CD1c-positive myeloid dendritic cell (primary cell): ENCODE data around the gene RUNX1.

ENCODE experiments used
- DNase-seq: peaks from one replicate; pipeline ENCODE4 v3.0.0-alpha.2; 2016; ENCODE audit errors: extremely low spot score

Gene RUNX1

DNA sequence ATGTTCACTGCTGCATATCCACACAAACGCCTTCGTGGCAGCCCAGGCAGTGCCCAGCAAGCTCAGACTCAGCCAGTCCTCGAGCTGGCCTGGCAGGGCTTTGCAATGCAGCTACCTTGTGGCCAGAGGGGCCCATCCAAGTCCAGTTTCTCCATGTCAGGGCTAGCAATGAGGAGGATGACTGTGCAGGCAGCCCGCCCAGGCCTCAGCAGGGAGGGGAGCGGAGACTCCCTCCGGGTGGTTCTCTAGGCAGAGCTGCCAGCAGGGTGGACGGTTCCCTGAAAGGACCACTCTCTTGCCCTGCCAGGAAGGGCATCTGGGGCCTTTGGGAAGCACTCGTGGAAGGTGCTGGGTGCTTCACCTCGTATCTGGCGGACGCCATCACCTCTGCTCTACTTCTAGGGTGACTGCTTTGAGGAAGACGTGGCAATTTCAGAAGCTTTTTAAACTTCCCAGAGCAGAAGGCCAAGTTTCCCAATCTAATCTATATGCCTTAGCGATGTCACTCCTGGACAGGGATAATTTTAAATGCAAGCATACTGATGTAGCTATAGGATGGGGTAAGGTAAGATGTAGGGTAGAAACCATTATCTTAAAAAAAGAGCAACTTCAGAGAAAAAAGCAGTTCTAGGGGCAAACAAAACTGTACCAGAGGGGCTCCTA, 56.2 kb downstream of the RUNX1 start:
- no peak for DNase-seq

DNA sequence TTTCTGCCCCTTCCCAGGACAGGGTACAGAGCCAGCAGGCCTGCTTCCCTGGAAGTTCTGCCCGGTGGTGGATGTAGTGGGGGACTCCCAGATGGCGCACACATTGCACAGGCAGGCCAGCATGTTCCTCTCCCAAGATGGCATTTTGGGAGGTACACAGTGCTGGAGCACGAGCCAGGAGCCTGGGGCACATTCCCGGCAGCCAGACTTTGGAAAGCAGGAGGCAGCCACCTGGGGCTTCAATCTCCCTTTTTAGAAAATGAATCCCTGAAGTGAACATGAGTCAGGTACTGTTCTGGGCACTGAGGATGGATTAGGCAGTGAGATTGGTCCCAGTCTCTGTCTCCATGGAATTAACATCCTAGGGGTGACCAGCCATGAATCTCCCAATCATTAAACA, 56.9 kb downstream of the RUNX1 start:
- DNase-seq: no peak

DNA sequence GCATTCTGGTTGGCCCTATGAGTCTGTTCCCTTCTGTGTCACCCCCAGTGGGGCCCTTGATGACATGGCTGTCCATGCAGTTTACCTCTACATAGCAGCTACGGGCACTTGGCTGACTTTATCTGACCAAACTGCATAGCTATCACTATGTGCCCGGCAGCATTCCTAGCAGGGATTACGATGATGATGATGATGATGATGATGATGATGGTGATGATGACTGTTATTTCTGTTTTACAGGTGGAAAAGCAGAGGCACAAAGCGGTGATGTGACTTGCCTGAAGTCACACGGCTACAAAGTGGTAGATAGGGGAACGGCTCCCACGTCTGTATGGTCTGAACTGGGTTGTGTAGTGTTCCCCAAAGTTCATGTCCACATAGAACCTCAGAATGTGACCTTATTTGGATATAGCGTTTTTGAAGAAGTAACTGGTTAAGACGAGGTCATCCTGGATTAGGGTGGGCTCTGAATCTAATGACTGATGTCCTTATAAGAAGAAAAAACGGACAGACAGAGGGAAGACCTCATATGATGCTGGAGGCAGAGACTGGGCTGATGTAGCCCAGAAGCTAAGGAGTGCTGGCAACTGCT, 57.6 kb downstream of the RUNX1 start:
- peak; percentile 58 for DNase-seq

DNA sequence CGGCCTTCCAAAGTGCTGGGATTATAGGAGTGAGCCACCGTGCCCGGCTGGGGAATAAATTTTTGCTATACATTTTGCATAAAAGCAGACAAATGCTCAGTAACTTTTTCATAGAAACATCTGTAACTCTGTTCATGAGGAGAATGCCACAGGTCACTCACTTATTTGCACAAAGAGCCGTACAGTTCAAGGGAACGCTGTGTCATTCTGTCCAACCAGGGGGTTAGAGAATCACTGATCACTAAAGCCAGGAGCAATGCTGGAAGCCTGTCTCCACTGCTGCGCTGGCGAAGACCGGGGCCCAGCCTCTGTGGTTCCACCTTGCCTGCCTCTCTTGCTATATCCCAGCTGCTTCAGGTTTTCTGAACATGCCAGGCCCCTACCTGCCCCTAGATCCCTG, 58.3 kb downstream of the RUNX1 start:
- no peak for DNase-seq

DNA sequence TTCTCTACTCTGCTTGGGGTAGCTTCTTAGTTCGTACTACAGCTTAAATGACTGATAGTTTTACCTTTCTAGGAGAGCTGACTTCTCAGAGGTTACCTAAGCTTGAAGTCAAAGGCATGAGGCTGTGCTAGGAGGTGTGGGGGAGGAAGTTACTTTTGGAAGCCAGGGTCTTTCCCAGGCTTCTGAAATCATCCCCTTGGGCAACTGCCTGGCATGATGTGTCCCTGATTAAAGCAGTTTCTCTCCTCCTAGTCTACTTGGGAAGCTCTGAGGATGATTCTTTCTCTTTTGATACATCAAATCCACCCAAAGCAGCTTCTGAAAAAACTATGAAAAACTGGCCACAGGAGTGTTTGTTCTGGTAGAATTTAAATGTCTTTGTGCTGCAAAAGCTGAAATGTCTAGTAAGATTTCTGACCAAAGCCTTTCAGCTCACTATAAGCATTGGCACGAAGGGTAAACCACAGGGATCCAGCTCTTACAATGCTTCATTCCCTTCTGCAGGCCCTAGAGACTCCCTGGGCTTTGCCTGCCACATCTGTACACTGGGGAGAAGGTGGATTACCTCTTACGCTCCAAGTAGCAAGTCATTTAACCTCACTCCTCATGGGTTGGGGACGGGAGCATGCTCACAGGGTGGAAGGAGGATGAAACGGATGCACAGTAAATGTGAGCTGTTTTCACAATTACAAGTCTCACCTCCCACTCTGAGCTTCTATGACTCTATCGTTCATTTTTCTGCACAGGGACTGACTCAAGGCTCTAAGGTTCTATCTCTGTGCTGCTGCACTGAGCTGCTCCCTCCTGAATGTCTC, 59.6 kb downstream of the RUNX1 start:
- peak; percentile 33 for DNase-seq

DNA sequence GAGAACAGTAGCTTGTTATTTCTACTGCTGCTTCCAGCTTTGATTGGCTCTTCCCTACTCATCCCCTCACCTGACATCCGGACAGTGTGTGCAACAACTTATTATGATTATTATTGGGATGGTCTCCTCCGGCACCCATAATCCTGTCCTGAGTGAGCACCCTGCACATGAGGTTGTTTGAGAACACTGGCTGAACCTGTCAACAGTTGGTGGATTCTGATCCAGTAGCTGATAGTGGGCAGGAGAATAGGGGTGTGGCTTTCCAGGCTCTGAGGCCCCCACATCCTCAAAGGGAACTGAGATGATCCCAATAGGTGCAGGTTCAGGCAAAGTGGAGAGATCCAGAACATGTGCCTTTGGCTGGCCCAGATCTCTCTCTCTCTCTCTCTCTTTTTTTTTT, 60.5 kb downstream of the RUNX1 start:
- no peak for DNase-seq

DNA sequence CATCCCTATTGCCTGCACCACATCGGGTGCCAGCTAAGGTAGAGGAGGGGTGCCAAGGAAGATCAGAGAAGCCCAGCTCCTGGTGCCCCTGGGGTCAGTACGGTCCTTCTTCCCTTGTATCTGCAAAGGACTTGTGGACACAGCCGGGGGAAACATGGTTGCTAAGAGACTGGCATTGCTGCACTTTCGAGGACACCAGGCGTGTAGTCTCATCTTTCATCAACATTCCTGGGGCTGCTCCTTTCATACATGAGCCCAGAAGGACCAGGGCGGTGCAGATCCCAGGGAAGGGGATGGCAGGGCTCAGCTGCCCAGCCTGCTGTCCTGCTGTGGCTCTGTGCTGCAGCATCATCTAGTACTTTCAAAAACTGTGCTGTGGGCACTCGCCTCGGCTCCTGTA, 61.0 kb downstream of the RUNX1 start:
- no peak for DNase-seq

DNA sequence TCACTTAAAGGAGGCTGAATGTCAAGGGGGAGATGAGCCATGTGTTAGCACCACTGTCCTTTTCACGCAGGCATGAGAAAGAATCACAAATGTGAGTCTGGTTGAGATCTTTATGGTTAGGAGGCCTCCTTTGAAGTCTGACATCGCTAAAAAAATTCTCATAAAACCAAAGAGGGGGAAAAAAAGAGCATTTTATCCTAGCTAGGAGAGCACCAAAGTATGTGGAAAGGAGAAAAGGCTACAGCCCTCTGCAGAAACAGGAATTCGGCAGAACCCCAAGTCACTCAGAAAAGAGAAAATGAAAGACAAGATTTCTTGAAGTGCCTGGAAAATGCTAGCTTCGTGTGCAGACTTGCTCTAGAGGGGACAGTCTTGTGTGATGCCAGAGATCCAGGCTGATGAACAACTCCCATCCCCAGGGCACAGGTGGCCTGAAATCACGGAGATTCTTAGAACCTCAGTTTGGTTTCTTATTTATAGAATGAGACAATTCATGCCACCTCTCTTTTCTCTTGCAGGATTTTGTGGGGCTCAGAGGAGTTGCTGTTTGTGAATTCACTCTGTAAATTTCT, 61.5 kb downstream of the RUNX1 start:
- DNase-seq: no peak

DNA sequence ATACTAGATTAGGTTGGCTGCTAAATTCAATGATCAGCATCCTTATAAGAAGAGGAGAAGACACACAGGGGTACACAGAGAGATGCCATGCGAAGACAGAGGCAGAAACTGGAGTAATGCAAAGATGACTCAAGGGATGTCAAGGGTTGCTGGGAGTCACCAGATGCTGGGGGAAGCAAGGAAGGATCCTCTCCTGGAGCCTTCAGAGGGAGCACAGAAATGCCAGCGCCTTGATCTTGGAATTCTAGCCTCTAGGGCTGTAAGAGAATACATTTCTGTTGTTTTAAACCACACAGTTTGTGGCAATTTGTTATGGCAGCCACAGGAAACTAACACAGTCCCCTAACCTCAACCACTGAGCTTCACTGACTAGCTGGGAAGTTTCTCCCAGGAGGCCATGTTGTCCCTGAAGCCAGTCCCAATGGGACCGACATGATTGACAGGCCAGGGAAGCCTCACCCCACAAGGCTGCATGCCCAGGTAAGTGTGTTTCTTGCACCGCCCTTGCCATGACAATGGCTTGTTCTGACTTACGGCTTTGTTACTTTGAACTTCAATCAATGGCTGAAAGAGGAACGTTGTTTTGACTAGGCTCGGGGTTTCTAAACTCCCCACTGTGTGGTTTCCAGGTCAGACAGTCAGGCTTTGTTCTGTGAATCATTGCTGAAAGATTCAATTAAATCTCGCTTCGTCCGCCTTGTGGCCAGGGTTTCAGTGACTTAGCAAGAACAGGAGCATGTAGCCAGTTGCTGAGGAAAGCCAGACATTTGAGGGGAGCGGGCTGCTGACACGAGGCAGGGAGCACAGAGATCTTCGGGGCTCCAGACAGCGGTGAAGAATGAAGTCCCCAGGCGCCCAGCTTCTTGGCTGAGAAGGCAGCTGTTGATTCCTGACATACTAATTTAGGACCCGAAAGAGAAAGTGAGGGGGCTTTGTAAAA, 62.3 kb downstream of the RUNX1 start:
- DNase-seq: peak; percentile 59

DNA sequence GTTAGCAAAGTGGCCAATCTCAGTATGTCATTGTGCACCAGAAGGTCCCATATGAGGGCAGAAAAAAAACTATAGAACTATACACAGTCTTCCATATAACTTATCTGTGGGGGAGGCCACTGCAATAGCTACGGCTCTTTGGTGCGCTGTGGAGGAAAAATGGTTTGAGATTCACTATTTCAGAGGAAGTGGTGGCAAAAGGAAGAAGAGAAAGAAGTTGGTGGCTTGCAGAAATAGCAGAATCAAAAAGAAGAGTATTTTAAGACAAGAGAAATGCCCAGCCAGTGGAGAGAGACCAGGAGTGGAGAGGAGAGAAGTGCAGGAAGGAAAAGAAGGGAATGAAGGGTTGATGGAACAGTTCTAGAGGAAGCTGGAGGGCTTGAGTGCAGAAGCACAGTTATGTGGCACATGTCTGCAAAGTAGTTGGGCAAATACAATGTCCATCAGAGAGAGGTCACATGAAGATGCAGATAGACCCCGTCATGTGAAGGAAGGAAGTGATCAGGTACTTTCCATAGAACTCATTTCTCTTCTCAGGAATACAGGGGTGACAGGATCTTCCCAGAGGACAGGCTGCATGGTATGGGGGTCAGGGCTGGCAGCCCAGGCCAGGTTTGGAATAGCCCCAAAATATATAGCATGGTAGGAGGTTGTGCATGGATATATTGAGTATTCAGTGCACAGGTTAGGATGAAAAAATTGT, 64.6 kb downstream of the RUNX1 start:
- no peak for DNase-seq

DNA sequence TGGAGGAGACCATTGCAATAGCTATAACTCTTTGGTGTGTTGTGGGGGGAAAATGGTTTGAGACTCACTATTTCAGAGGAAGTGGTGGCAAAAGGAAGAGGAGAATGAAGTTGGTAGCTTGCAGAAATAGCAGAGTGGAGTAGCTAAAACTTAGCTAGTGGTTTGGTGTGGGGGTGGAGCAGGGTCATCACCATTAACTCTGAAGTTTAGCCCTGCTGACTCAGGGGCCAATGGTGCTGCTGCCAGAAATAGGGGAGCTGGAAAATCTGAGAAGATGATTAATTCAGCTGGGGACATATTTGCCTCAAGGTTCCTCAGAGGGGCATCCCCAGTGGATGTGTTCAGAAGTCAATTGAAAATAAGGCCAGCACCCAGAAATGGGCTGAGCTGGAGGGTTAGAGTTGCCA, 65.4 kb downstream of the RUNX1 start:
- DNase-seq: peak; percentile 55

DNA sequence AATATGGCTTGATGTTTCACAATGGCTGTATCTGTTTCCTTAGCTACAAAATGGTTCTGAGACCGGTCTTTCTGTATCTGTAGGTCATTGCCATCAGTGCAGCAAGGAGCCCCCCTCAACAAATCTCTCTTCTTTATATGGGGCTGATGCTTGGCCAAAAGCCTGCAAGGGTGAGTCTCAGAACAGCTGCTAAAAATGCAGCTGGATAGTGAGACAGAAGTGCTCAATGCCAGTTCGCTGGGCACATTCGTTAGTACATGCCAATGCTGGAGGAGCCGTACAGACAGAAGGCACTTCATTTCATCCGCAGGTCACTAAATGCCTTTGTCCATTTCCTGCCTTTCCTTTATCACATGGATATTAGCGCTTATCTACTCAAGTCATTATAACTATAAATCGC, 67.3 kb downstream of the RUNX1 start:
- no peak for DNase-seq

DNA sequence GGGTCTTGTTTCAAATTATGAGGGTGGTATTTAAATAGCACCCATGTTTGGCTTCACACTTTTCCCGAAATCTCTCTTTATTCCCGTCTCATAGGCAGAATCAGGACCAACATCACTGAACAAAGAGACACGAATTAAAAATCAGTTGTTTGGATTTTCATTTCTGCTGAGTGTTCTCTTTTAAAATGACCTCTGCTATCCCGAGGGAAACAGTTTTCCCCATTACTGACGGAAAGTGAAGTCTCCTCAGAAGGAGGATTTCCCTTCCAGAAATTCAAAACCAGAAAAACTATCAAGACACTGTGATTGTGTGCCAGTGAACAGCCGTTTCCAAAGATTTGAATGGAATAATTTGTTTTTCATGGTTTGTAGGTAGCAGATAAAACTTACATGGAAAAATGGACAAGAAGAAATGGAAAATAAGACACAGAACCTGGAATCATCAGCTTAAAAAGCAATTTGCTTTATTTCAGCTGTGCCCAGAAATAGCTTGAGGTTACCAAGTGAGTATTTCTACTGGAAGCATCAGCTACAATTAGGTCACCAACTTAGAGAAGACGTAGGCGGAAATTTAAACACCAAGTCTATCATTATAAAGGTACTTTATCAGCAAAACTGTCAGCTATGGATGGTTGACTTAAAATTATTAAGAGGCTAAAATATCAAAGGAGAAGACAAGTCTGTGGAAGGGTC, 68.5 kb downstream of the RUNX1 start:
- DNase-seq: no peak

DNA sequence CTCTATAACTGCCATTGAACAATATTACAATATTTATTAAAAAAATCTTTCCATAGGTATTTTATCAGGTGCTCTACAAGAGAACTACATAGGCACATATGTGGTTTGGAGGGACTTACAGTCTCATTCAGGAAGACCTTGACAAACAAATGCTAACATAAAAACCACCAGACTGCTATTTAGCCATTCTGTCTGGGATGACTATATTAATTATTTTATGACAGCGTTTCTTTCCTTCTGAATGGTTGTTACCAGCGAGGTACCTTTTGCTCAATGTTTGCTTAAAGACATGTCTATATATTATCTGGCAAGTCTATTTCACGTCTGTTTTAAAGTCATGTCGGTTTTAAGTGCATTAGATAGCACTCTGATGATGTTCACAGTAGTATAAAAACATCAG, 69.7 kb downstream of the RUNX1 start:
- DNase-seq: no peak

DNA sequence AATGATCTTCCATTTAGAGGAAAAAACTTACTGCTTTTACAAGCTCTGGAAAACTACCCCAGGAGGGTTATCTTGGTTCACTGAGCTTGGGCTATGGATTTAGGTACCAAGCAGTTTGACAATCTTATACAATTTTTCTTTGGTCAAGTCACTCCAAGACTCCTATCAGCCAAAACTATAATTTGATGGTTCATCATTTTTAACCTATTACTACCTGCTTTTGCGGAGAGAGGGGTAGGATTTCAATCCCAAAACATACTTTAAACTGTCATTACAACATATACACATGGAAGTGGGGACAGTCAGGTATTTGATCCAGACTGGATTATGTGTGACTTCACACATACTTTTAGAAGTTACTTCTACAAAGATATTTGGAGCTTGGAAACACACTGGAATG, 71.8 kb downstream of the RUNX1 start:
- no peak for DNase-seq

DNA sequence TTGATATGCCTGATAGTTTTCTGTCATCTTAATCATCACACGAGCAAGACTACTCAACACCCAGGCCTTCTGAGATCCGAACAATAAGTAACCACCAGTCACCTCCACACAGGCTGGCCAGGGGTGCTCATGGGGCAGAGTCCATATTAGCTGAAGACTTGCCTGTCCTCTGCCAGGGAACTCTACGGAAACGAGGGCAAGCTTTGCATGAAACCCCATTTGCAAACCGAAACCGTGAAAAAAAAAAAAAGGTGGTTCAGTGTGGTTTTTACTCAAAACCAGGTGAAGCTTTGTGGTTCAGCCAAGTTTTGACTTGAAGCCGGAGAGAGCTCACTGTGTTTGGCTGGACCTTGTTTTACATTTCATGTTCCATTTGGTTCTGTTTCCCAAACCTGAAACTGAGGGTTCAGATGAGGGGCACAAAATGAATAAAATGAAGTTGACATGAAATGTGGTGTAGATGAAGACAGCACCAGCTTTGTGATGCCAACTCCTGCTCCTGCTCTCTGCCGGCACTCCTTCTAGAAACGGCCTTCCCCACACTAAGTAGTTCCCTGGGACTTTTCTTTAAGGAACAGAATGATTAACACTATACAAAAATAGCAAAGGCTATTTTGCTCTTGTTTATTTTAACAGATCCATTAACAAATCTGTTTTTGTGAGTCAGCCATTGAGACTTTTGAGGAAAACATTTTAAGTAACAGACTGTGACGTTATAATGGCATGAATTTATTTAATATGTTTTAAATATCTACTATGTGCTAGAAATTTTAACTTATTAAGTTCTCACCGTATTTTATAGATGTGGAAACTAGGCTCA, 74.7 kb downstream of the RUNX1 start:
- DNase-seq: peak; percentile 37

DNA sequence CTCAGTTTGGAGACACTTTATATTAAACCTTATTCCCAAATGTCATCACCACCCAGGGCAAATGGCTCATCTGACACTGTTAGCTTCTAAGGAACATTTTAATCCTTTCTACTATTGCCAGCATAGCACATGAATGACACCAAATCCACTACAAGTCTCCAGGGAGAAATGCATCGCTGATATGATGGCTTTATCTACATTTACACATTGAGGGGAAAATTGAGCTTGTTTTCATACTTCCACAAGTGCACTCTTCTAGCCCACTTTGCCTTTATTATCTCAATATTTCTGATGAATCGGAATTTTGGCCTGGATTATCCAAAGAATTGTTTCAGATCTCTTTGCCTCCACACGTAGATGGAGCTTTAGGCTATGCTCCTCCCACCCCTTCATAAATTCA, 75.4 kb downstream of the RUNX1 start:
- no peak for DNase-seq

DNA sequence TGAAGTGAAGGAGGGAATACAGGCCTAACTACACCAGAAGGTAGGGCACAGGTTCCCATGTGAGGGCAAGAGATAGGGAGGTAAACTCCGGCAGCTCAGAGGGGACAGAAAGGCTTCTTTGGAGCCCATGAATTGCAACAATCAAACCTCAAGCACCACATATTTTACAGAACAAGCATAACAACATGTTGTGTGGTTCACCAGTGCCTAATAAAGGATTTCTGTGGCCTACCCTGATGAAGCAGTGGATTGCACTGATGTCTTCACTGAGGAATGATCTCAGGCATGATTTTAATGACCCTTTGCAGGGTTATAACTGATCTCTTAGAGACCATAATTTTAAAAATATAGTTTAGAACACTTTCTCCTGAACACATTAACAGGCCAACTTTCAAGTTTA, 77.4 kb downstream of the RUNX1 start:
- DNase-seq: no peak

DNA sequence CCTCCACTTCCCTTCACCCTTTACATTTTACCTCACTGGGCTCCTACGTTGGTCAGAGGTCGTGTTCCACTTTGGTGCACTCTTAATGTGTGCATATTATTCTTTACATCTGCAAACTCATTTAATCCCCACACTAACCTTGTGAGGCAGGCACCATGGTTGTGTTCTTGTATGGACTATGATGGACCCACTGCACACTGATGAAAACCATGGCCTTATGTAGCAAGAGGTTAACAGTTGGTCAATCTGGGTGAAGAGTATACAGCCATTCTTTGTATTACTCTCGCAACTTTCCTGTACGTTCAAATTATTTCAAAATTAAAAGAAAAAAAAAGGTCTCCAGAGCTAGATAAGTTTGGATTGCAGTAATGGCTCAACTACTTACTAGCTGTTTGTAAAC, 78.5 kb downstream of the RUNX1 start:
- no peak for DNase-seq

DNA sequence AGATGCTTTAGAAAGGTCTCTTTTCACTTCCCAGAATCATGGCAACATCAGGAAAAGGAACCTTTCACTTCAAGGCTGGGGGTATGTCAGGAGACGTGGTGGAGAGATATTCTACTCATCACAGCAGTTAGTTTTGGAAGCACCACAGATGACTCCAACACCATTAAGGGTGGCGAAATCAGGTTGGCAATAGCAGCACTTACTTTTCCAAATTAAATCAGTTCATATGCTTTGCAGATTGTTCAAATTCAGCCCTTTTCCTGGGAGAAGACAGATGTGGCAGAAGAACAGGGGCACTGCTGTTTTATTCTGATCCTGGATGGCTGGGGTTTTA, 79.0 kb downstream of the RUNX1 start:
- peak; percentile 31 for DNase-seq
